ENCODE measurements around the gene UBE2E2.

DNA sequence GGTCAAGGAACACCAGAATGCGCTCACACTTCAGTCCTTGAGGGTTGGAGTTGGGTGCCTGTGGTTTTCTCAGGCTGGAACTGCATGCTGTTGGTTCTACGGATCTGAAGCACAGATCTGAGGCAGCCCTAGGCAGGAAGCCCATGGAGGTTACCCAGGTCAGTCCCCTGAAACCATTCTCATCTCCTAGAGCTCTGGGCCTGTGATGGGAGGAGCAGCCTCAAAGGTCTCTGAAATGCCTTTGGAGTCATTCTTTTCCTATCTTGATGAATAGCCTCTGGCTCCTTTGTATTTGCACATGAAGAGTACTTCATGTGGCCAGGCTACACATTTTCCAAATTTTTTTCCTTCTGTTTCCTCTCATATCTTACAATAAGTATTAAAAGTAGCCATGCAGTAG lies 423.3 kb downstream of the UBE2E2 start:
- no peak for TF ChIP-seq EZH2 (IDR thresholded peaks at IDR 0.05)
- TF ChIP-seq CTCF (IDR thresholded peaks at IDR 0.05): no peak
- no peak for TF ChIP-seq EZH2phosphoT487 (IDR thresholded peaks at IDR 0.05)
